ENCODE data around the gene GULP1. TPM values are rescaled to one million over a fixed set of nuclear protein-coding genes. Genes with fewer than 3 reads are reported as not detected.

GULP1 gene
- total RNA-seq, 1 experiment from 2014 or later: 140 TPM

DNA sequence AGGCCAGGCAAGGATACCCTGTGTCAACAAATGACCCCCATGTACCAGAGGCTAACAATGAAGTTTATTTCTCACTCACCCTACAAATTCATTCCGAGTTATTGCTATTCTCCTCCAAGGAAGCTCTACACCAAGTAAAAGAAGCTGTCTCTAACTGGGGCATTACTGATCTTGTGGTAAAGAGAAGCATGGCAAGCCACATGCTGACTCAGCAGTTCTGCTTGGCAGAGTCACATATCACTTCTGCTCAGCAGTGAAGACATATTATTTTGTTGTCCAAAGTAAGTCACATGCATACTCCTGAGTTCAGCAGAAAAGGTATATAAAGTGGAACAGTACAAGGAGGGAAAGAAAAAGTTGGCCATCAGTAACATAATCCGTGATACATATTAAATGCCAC lies 315.8 kb downstream of the GULP1 start:
- Histone ChIP-seq H3K79me2 (ENCODE audit: insufficient read depth, low read length) (no peaks in the 10 kb centered on the region), H3K4ac (ENCODE audit: low read depth, low read length) (no peak overlapping the region), H3K27ac (ENCODE audit: insufficient read length, low read depth, low read length) (no peak overlapping the region), H2BK12ac (ENCODE audit: insufficient read length, low read depth, low read length) (no peak overlapping the region), H3K9ac (ENCODE audit: extremely low read depth, insufficient read length, low read length) (no peak overlapping the region), H3K23me2 (ENCODE audit: insufficient read length, low read depth, low read length, poor library complexity, severe bottlenecking) (no peaks in the 10 kb centered on the region), H2BK5ac (ENCODE audit: insufficient read length, low read length) (no peak overlapping the region), H3K14ac (ENCODE audit: insufficient read depth, low read length) (no peak overlapping the region), H4K91ac (ENCODE audit: insufficient read length, low read depth, low read length) (no peak overlapping the region), H2AK5ac (ENCODE audit: insufficient read length, low read length) (no peak overlapping the region), H2BK20ac (ENCODE audit: low read depth, low read length, poor library complexity, severe bottlenecking) (no peak overlapping the region), H3K4me1 (ENCODE audit: insufficient read depth, low read length) (no peaks in the 10 kb centered on the region), H4K5ac (ENCODE audit: insufficient read length, low read depth, low read length) (no peak overlapping the region), H4K20me1 (ENCODE audit: control insufficient read depth, insufficient read depth, insufficient read length) (no peaks in the 10 kb centered on the region), H3K79me1 (ENCODE audit: insufficient read depth, low read depth, low read length, poor library complexity, severe bottlenecking) (no peaks in the 10 kb centered on the region), H2AFZ (ENCODE audit: low read length) (no peak overlapping the region), H4K8ac (replicated peaks; ENCODE audit: insufficient read length, low read depth, low read length) (no peak overlapping the region), H2BK120ac (ENCODE audit: low read depth, low read length, poor library complexity, severe bottlenecking) (no peak overlapping the region), H3K23ac (ENCODE audit: insufficient read length, low read depth, low read length) (no peak overlapping the region), H2BK15ac (ENCODE audit: low read depth, low read length) (no peak overlapping the region), H3T11ph (ENCODE audit: low read length) (no peak overlapping the region), H3K56ac (ENCODE audit: insufficient read length, low read depth, low read length) (no peak overlapping the region), H3K27me3 (ENCODE audit: insufficient read depth, low read length) (no peaks in the 10 kb centered on the region), H3K18ac (ENCODE audit: insufficient read length, low read depth, low read length) (no peak overlapping the region), H3K9me3 (ENCODE audit: control insufficient read depth, low read depth, low read length) (no peaks in the 10 kb centered on the region), H3K4me2 (ENCODE audit: insufficient read depth, insufficient read length, low read length) (no peak overlapping the region)
- no CpG with 5 or more reads among the region's 2 CpGs for WGBS (ENCODE audit: extremely low coverage, insufficient read length, low lambda C conversion rate)
- peaks cover 4 to 6% (median 4%) of the 10 kb centered on the region in 3 experiments; a peak in 5 of 7 replicates for H3K36me3 Mint-ChIP-seq (ENCODE audit: insufficient read depth in 1 of 3, low read depth in 3 of 3)
- no peak for DNase-seq
- TF ChIP-seq, protein P1, sequence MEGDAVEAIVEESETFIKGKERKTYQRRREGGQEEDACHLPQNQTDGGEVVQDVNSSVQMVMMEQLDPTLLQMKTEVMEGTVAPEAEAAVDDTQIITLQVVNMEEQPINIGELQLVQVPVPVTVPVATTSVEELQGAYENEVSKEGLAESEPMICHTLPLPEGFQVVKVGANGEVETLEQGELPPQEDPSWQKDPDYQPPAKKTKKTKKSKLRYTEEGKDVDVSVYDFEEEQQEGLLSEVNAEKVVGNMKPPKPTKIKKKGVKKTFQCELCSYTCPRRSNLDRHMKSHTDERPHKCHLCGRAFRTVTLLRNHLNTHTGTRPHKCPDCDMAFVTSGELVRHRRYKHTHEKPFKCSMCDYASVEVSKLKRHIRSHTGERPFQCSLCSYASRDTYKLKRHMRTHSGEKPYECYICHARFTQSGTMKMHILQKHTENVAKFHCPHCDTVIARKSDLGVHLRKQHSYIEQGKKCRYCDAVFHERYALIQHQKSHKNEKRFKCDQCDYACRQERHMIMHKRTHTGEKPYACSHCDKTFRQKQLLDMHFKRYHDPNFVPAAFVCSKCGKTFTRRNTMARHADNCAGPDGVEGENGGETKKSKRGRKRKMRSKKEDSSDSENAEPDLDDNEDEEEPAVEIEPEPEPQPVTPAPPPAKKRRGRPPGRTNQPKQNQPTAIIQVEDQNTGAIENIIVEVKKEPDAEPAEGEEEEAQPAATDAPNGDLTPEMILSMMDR (conservative IDR thresholded peaks at IDR 0.05): no peak
- H3K27me3 Mint-ChIP-seq (ENCODE audit: low read depth): no peaks in the 10 kb centered on the region
- H3K4me3 Mint-ChIP-seq: no peak overlapping the region
- peaks cover 0 to 4% of the 10 kb centered on the region in 2 experiments; a peak in 2 of 5 replicates for H3K9me3 Mint-ChIP-seq
- H3K27ac Mint-ChIP-seq: no peak overlapping the region; a peak in 1 of 7 replicates
- H3K4me1 Mint-ChIP-seq: peaks cover 0 to 4% of the 10 kb centered on the region in 2 experiments; a peak in 1 of 4 replicates
